Measurements from ENCODE around the gene SMIM21.

Gene SMIM21

DNA sequence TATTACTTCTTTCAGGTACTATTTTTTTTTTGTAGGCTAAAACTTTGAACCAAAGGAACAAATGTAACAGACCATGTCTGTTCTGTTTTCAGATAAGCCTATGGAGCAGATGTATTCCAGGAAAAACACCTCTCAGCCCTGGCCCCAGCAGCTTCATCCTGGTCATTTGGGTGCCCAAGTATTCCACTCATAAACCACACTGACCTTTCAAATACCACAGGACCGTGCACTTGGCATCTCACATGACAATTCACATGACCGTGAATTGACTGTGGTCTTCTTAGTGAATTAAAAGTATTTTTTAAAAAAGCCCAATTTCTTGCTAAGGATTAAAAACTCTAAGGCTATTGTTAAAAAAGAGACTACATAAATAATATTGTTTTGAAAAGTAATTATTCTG is 50.2 kb downstream of the SMIM21 start:
- DNase-seq (ENCODE audit: low read depth, low spot score) = no peak

DNA sequence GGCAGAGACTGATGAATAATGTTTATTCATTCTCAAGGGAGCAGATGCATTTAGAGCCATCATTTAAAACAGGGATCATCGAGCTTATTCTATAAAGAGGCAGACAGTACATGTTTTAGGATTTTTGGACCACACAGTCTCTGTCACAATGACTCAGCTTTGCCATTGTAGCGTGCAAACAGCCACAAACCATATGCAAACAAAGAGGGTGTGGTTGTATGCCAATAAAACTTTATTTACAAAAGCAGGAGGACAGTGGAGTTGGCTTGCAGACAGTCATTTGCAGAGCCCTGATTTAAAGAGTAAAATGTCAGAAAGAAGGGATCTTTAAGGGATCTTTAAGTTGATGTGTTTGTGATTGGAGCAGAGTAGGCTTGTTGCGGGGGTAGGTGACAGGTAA is 51.5 kb downstream of the SMIM21 start:
- no peak for DNase-seq (ENCODE audit: low read depth, low spot score)

DNA sequence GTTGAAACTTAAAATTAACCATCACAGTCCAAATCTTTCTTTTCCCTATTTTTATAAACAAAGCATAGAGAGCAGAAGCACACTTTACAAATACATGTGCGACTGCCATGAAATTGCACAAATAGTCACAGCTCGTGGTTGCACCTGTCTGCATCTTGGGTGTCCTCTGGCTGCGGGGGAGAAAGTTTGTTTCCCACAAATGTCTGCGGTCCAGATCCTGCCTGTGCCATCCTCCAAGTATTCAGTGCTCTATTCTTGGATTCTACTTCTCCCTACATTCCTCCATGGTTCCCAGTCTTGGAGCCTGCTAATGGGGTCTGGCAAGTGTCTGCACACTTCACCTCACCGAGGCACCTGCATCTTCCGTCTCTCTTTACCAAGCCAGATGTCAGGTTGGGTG is 52.2 kb downstream of the SMIM21 start:
- no peak for DNase-seq (ENCODE audit: low read depth, low spot score)

DNA sequence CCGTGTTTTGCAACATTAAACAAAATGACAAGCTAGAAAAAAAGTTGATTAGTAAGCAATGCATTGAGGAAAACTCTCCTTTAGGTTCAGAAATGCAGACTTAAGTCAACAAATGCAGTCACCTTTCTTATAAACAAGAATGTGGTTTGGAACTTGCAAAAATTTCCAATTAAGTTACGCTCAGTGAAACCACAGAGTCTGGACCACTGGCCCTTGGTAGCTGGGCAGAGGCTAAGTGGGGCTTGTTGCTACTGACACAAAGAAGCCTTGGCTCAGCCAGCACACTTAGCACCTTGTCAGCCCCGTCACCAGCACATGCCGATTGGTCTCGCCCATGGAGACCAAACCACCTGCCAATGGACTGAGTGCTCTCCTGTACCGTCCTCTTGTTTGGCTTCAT is 53.0 kb downstream of the SMIM21 start:
- DNase-seq (ENCODE audit: low read depth, low spot score) = no peak

DNA sequence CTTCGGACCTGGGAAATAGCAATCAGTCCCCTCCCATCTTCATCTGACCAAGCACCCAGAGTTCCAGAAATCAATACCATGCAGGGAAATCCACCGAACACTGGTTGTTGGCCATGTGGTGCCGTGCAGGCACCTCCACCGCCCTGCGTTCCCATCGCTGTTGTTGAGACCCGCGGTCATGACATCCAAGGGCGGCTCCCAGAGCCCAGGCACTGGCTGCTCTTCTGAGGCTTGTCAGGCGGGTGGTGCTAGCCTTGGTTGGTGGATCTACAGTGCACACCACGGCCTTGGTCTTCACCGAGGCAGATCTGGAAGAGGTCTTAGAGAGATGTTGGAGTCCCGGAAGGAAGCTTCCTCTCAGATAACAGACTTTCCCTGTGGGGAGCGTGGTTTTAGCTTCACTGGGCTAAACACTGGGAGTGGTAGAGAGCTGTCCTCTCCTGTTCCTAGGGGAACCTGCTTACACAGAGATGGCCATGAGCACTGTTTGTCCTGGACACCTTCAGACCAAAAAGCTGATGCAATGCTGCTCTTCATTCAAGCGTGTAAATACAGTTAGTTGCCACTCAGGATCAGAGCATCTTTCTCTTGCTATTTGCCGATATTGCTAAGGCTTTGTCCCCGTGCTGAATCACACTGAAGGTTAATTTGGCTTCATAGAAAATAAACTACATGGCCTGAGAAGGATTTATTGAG is 58.3 kb downstream of the SMIM21 start:
- DNase-seq (ENCODE audit: low read depth, low spot score) = no peak

DNA sequence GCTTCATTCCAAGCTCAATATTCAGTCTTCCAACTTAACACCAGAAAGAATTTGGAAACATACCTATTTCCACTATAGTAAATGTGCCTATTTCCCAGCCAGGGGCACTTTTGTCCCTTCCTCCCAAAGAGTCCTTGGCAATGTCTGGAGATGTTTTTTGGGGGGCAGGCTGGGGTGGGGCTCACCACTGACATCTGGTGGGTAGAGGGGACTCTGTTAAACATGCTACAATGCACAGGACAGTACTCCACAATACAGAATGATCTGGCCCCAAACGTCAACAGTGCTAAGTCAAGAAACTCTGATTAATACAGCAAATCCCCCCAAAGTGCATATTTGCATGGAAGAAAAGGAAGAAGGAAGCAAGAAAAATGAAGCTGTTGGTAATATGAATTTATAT is 61.7 kb downstream of the SMIM21 start:
- no peak for DNase-seq (ENCODE audit: low read depth, low spot score)

DNA sequence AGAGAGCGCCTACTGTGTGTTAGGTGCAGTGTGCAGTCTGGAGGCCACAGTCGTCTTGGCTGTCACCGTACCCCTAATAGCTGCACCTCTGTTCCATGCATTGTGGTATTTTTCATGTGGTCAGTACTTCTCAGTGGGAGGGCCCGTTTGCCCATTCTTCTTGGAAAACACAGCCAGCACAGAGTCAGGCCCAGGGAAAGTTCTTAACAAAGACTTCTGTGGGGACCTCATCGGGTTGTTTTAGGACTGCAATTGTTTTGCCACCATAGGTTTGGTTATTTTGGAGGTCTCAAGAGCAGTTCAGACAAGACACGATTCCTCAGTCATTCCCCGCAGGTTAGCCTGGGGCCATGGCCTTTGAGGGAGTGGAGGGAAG is 62.3 kb downstream of the SMIM21 start:
- no peak for DNase-seq (ENCODE audit: low read depth, low spot score)

DNA sequence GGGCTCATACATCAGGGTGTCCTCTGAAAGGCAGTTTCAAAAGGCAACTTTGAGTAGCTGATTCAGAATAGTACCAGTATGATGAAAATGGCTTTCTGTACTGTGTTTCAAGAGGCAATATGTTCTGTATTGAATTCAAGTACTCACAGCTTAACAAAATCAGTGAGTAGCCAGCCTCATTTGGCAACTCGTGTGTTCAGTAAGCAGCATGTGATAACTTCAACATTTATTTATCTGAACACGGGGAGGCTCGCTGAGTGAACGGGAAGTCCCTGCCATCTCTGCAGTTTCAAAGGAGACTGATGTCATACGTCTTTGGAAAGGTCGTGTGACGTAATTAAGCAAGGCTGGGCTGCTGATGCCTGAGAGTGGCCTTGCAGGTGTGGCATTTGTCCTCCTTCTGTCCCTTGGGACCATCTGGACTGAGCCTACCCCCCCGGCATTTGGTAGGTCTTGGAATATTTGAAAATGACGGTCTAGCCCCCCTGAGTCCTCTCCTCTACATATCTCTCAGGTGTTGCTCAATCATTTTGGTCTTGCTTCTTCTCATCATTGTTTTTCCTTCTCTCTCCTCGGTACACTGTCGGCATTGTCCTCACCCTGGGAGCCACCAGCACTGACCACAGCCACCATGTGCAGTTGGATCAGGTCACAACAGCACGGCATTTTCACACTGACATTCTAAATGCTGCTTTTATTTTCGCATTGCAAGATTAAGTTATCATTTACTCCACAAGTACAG is 62.8 kb downstream of the SMIM21 start:
- no peak for DNase-seq (ENCODE audit: low read depth, low spot score)

DNA sequence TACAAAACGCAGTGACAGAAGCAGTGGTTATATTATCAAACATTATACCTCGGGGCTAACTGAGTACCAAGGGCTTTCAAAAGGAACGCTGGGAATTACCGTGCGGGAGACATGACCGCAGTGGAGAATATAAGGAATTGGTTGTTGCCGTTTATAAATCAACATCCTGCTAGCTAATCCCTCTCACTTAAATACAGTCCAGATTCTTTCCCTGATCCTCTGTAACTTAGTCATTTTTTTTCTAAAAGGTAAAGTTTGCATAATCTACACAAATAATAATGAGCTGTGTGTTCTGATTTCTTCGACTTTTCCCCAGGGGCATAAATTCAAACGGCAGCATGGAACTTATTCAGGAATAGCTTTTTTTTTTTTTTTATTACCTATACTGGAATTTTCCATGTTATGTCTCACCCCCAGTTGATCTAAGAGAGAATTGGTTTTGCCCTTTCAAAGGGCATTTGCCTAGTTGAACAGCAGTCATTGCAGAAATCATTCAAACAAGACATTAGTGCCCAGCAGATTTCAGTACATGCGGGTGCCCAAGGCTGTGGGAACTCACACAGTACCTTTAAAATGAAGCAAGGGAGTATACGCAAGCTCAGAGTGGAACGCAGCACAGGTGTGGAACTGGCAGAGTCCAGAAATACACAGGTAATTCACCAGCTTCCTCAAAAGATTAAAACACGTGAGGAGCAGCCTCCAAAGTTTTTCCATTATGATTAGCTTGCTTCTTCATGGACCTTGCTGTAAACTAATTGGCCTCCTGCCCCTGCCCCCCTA is 63.9 kb downstream of the SMIM21 start:
- DNase-seq (ENCODE audit: low read depth, low spot score) = no peak

DNA sequence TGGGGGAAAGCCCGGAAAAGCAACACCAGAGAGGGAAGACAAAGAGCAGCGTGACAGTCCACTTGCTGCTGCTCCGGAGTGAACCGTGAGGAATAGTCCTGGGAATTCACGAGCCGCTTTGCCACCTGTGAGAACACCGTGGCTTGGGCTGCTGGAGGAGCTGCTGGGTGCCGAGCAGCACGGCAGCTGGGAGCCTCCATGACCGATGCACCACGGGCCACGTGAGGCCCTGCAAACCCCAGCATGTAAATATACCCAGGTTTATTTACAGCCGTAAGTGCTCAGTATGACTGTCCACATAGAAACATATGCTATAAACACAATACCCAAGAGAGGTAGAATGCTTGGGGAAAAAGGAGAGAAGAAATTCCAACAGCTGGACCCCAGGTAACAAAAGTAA is 65.1 kb downstream of the SMIM21 start:
- DNase-seq (ENCODE audit: low read depth, low spot score) = no peak

DNA sequence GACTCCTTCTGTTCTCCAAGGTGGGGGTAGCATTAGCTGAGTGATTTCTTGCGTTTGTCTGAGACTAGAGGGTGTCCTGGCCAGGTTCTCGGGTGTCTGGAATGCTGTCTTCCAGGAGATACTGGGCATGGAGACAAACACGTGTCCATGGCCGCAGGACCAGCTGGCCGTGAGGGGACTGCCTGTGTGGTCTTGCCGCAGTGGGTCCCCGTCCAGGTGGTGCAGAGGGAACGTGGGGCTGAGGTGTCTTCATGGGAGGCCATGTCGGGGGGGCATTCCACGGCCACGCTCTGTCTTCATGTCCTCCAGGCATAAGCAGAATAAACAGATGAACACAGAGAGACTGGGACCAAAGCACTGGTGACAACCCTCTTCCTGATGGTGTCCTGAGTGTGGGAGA is 66.6 kb downstream of the SMIM21 start:
- no peak for DNase-seq (ENCODE audit: low read depth, low spot score)

DNA sequence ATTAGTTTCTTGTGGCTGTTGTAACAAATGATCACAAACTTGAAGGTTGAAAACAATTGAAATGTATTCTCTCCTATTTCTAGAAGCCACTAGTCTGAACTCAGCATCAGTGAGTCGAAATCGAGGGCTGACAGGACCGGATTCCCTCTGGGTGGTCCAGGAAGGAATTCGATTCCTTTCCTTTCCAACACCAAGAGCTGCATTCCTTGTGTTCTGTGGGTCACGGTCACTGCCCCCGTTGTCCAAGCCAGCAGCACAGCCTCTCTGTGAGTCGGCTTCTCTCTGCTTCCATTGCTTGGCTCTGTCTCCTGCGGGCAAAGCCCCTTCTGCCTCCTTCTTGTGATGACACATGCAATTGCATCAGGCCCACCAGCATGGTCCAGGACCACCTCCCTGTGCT is 67.3 kb downstream of the SMIM21 start:
- DNase-seq (ENCODE audit: low read depth, low spot score) = no peak
